GM18520 (cell line): ENCODE results near the gene CYP1B1.
"Not testable (repeated sequence)": the region's sequence is repeated elsewhere in the genome, so short reads cannot be mapped to it uniquely, and the experiment has no call there.

ENCODE experiments used
- ATAC-seq: cut with Tn5 transposase; IDR thresholded peaks from one replicate; pipeline ENCODE4 v1.9.1; 2021; ENCODE audit not compliant: unreplicated experiment

Gene CYP1B1

GRCh38 chr2:38099099-38100028 is 23.4 kb upstream of the CYP1B1 start:
- no peak for ATAC-seq

- ATAC-seq: no peak
Measured at GRCh38 chr2:38098421-38099098, 22.6 kb upstream of the CYP1B1 start.

GRCh38 chr2:38097988-38098385 is 22.0 kb upstream of the CYP1B1 start:
- ATAC-seq: no peak

- no peak for ATAC-seq
Measured at GRCh38 chr2:38097258-38097987, 21.5 kb upstream of the CYP1B1 start.

- no peak for ATAC-seq
Measured at GRCh38 chr2:38095996-38096861, 20.3 kb upstream of the CYP1B1 start.

GRCh38 chr2:38095079-38095995 is 19.4 kb upstream of the CYP1B1 start:
- no peak for ATAC-seq

- no peak for ATAC-seq
Measured at GRCh38 chr2:38093527-38094165, 17.7 kb upstream of the CYP1B1 start.

GRCh38 chr2:38092196-38092902 is 16.4 kb upstream of the CYP1B1 start:
- no peak for ATAC-seq

- no peak for ATAC-seq
Measured at GRCh38 chr2:38091760-38092159, 15.8 kb upstream of the CYP1B1 start.

GRCh38 chr2:38090928-38091327 is 15.0 kb upstream of the CYP1B1 start:
- no peak for ATAC-seq

- ATAC-seq: not testable (repeated sequence)
Measured at GRCh38 chr2:38090212-38090611, 14.3 kb upstream of the CYP1B1 start.

- not testable (repeated sequence) for ATAC-seq
Measured at GRCh38 chr2:38085998-38086698, 10.2 kb upstream of the CYP1B1 start.

- not testable (repeated sequence) for ATAC-seq
Measured at GRCh38 chr2:38084556-38084955, 8.6 kb upstream of the CYP1B1 start.

- ATAC-seq: not testable (repeated sequence)
Measured at GRCh38 chr2:38082727-38083126, 6.8 kb upstream of the CYP1B1 start.

GRCh38 chr2:38080346-38080745 is 4.4 kb upstream of the CYP1B1 start:
- no peak for ATAC-seq

- no peak for ATAC-seq
Measured at GRCh38 chr2:38079116-38080052, 3.4 kb upstream of the CYP1B1 start.

GRCh38 chr2:38077431-38077769 is 1.4 kb upstream of the CYP1B1 start:
- ATAC-seq: no peak
